Lower leg skin (tissue), 4 donors: ENCODE data around the gene ZNF672. TPM values are rescaled to one million over a fixed set of nuclear protein-coding genes. Genes with fewer than 3 reads are reported as not detected.

ENCODE experiments used
- DNase-seq, 2 donors: peaks; one replicate each; pipeline ENCODE4 v3.0.0-alpha.2; 2019; ENCODE audit warnings: low spot score in 2 of 2
- H3K4me3 ChIP-seq: fragments of 200-600 bp; sonication (generic); 2 replicates; pipeline ENCODE4 v1.5.1; 2017; ENCODE audit warnings: mild to moderate bottlenecking, low read depth; ENCODE audit not compliant: poor library complexity, severe bottlenecking
- CTCF ChIP-seq, 3 donors: fragments of 450-650 bp; IDR thresholded peaks; one replicate each; pipeline ENCODE4 v1.5.1; 2016; ENCODE audit warnings: antibody characterized with exemption in 3 of 3, mild to moderate bottlenecking in 3 of 3, moderate library complexity in 2 of 3
- POLR2A ChIP-seq, 2 donors: fragments of 450-650 bp; IDR thresholded peaks; one replicate each; pipeline ENCODE4 v1.6.1; 2016 to 2017; ENCODE audit warnings: antibody characterized with exemption in 2 of 2, mild to moderate bottlenecking in 1 of 2, moderate library complexity in 1 of 2
- WGBS, 2 donors: methylation state at CpG; one replicate each; pipeline ENCODE4 v1.1.5; 2018; 5-methylcytosine and 5-hydroxymethylcytosine counted together
- intact Hi-C: fragments of 100-400 bp; cut with DNase I; formaldehyde crosslinking; loops from one replicate; pipeline ENCODE4 v1.15.0; 2023; ENCODE audit warnings: low total_unique reads
- total RNA-seq, 4 donors: library from RNA; depleted of rRNA; stranded (reverse); fragments of >200 nt; gene quantifications; one replicate each; pipeline ENCODE4 v1.1.0, GENCODE V29; 2016

ZNF672 gene
- total RNA-seq, 4 donors from 2014 or later = 34.7 to 50.4 (median 42.6) TPM

GRCh38 chr1:248847181-248847955 lies 9.3 kb downstream of the ZNF672 start:
- DNase-seq = peak in 1 of 2 donors; percentile 56
- intact Hi-C loops = no loop called here
- 93 to 96% methylated on average over 52 to 76 of the region's 76 CpGs for WGBS, 2 donors
- H3K4me3 ChIP-seq = no peak overlapping the region
- TF ChIP-seq CTCF (IDR thresholded peaks at IDR 0.05) = no peak
- TF ChIP-seq POLR2A (IDR thresholded peaks at IDR 0.05) = no peak

- intact Hi-C loops = no loop called here
- TF ChIP-seq POLR2A (IDR thresholded peaks at IDR 0.05) (no peak), CTCF (IDR thresholded peaks at IDR 0.05) (no peak)
- WGBS, 2 donors = 95 to 96% methylated on average over 54 to 65 of the region's 72 CpGs
- H3K4me3 ChIP-seq = no peak overlapping the region
- peak in 1 of 2 donors; percentile 79 for DNase-seq
Measured at GRCh38 chr1:248847956-248848561, 10.0 kb downstream of the ZNF672 start.

- H3K4me3 ChIP-seq = no peak overlapping the region
- TF ChIP-seq POLR2A (IDR thresholded peaks at IDR 0.05) (no peak), CTCF (IDR thresholded peaks at IDR 0.05) (no peak)
- WGBS, 2 donors = 88 to 89% methylated on average over 8 of the region's 8 CpGs
- intact Hi-C loops = no loop called here
- peak in 1 of 2 donors; percentile 52 for DNase-seq
Measured at GRCh38 chr1:248848602-248849001, 10.6 kb downstream of the ZNF672 start.

- WGBS, 2 donors = 77% methylated on average over 3 of the region's 3 CpGs
- no peak overlapping the region for H3K4me3 ChIP-seq
- intact Hi-C loops = no loop called here
- DNase-seq = peak in 1 of 2 donors; percentile 76
- TF ChIP-seq CTCF (IDR thresholded peaks at IDR 0.05) (no peak), POLR2A (IDR thresholded peaks at IDR 0.05) (no peak)
Measured at GRCh38 chr1:248849152-248849551, 11.1 kb downstream of the ZNF672 start.

- TF ChIP-seq CTCF (IDR thresholded peaks at IDR 0.05) (no peak), POLR2A (IDR thresholded peaks at IDR 0.05) (no peak)
- H3K4me3 ChIP-seq = no peak overlapping the region
- DNase-seq = no peak
- WGBS, 2 donors = 87 to 94% methylated on average over 3 of the region's 3 CpGs
- intact Hi-C loops = no loop called here
Measured at GRCh38 chr1:248849637-248850036, 11.6 kb downstream of the ZNF672 start.
